ENCODE data around the gene KCNH4.

DNA sequence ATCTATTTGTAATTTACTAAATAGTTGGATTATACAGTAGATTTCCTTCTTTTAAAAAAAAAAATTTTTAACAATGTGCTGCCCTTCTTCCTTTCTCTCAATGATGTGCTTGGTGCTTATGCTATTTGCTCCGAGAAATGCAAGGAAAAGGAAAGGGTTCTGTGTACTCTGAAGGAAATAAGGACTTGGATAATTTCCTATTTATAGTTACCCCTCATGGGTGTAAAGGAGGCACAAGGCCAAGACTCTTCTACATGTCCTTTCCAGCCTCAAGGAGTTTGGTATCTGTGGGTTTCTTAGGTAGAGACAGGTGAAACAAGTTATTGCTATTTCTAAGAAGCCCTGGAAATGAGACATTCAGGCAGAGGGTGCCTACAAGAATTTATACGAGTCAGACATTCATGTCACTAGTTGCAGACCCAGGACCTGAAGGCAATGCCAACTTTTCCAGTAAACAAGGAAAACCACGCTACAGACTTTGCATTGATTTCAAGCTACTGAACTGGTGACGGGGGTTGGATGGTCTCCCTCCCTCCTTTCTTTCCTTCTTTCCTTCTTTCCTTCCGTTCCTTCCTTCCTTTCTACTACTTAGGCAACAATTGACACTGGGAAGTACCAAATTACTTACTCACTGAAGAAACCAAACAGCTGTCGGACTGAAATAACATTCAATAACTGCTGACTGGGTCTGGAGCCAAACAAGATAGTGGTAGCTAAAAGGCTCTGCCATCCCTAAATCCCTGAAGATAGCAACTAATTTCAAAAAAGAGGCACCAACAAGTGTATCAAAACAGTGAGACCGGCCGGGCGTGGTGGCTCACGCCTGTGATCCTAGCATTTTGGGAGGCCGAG lies 47.1 kb upstream of the KCNH4 start:
- TF ChIP-seq ZNF211 (tag by site-specific recombination; IDR thresholded peaks at IDR 0.05; ENCODE audit: low read depth) (no peak), ZNF548 (tag by site-specific recombination; IDR thresholded peaks at IDR 0.05) (no peak), ZNF10 (tag by site-specific recombination; IDR thresholded peaks at IDR 0.05) (no peak), GFI1B (tag by site-specific recombination; IDR thresholded peaks at IDR 0.05) (no peak), ZNF2 (tag by site-specific recombination; IDR thresholded peaks at IDR 0.05) (no peak), ZNF416 (tag by site-specific recombination; IDR thresholded peaks at IDR 0.05) (no peak), RBAK (tag by site-specific recombination; IDR thresholded peaks at IDR 0.05) (no peak), ZNF571 (tag by site-specific recombination; IDR thresholded peaks at IDR 0.05) (no peak), SP7 (tag by site-specific recombination; IDR thresholded peaks at IDR 0.05) (no peak), IKZF3 (tag by site-specific recombination; IDR thresholded peaks at IDR 0.05) (no peak)
- TF ChIP-seq, protein P1, sequence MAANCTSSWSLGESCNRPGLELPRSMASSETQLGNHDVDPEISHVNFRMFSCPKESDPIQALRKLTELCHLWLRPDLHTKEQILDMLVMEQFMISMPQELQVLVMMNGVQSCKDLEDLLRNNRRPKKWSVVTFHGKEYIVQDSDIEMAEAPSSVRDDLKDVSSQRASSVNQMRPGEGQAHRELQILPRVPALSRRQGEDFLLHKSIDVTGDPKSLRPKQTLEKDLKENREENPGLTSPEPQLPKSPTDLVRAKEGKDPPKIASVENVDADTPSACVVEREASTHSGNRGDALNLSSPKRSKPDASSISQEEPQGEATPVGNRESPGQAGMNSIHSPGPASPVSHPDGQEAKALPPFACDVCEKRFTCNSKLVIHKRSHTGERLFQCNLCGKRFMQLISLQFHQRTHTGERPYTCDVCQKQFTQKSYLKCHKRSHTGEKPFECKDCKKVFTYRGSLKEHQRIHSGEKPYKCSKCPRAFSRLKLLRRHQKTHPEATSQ (tag by site-specific recombination; IDR thresholded peaks at IDR 0.05): no peak
- TF ChIP-seq, protein P2, sequence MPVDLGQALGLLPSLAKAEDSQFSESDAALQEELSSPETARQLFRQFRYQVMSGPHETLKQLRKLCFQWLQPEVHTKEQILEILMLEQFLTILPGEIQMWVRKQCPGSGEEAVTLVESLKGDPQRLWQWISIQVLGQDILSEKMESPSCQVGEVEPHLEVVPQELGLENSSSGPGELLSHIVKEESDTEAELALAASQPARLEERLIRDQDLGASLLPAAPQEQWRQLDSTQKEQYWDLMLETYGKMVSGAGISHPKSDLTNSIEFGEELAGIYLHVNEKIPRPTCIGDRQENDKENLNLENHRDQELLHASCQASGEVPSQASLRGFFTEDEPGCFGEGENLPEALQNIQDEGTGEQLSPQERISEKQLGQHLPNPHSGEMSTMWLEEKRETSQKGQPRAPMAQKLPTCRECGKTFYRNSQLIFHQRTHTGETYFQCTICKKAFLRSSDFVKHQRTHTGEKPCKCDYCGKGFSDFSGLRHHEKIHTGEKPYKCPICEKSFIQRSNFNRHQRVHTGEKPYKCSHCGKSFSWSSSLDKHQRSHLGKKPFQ (tag by site-specific recombination; IDR thresholded peaks at IDR 0.05): no peak
- TF ChIP-seq, protein P3, sequence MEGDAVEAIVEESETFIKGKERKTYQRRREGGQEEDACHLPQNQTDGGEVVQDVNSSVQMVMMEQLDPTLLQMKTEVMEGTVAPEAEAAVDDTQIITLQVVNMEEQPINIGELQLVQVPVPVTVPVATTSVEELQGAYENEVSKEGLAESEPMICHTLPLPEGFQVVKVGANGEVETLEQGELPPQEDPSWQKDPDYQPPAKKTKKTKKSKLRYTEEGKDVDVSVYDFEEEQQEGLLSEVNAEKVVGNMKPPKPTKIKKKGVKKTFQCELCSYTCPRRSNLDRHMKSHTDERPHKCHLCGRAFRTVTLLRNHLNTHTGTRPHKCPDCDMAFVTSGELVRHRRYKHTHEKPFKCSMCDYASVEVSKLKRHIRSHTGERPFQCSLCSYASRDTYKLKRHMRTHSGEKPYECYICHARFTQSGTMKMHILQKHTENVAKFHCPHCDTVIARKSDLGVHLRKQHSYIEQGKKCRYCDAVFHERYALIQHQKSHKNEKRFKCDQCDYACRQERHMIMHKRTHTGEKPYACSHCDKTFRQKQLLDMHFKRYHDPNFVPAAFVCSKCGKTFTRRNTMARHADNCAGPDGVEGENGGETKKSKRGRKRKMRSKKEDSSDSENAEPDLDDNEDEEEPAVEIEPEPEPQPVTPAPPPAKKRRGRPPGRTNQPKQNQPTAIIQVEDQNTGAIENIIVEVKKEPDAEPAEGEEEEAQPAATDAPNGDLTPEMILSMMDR (tag by site-specific recombination; IDR thresholded peaks at IDR 0.05): no peak
- TF ChIP-seq, protein P4, sequence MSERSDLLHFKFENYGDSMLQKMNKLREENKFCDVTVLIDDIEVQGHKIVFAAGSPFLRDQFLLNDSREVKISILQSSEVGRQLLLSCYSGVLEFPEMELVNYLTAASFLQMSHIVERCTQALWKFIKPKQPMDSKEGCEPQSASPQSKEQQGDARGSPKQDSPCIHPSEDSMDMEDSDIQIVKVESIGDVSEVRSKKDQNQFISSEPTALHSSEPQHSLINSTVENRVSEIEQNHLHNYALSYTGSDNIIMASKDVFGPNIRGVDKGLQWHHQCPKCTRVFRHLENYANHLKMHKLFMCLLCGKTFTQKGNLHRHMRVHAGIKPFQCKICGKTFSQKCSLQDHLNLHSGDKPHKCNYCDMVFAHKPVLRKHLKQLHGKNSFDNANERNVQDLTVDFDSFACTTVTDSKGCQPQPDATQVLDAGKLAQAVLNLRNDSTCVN (tag by site-specific recombination; optimal IDR thresholded peaks at IDR 0.05): no peak
